Medulla oblongata (tissue), 1 donor: Measurements from ENCODE around the gene RASA4B.
A peak's percentile ranks its signal among the peaks of the same experiment; 100 is the strongest.
"Not testable (repeated sequence)": the region's sequence is repeated elsewhere in the genome, so short reads cannot be mapped to it uniquely, and the experiment has no call there.

Experiments used
- DNase-seq: peaks from one replicate; pipeline ENCODE4 v3.0.0-alpha.2; 2015; ENCODE audit errors: extremely low spot score

The RASA4B gene

GRCh38 chr7:102517550-102518147, at the start of gene RASA4B:
RASA4B (minus strand) TSS chr7:102517777; CDS start chr7:102517710, 67 bp downstream.
- DNase-seq, result peak; percentile 3

- not testable (repeated sequence) for DNase-seq
These were observed 33.3 kb upstream of the RASA4B start, which contains the start of gene SPDYE2 for GRCh38 chr7:102550808-102551422. SPDYE2 (plus strand) TSS chr7:102551226; CDS start chr7:102553256, 2,030 bp downstream.

- not testable (repeated sequence) for DNase-seq
These were observed 28.8 kb upstream of the RASA4B start for GRCh38 chr7:102546353-102546752.

- DNase-seq, result not testable (repeated sequence)
These were observed 27.7 kb upstream of the RASA4B start for GRCh38 chr7:102545288-102545687.

- DNase-seq, result not testable (repeated sequence)
These were observed 26.8 kb upstream of the RASA4B start for GRCh38 chr7:102544372-102544771.

- not testable (repeated sequence) for DNase-seq
These were observed 26.0 kb upstream of the RASA4B start, which contains the start of gene UPK3BL2 for GRCh38 chr7:102543596-102543995. UPK3BL2 (minus strand) TSS chr7:102543696; CDS start chr7:102543636, 60 bp downstream.

GRCh38 chr7:102542771-102543170, 25.2 kb upstream of the RASA4B start:
- not testable (repeated sequence) for DNase-seq

GRCh38 chr7:102542083-102542482, 24.5 kb upstream of the RASA4B start:
- DNase-seq, result not testable (repeated sequence)

GRCh38 chr7:102540604-102541003, 23.0 kb upstream of the RASA4B start:
- DNase-seq, result not testable (repeated sequence)

GRCh38 chr7:102535062-102535615, 17.6 kb upstream of the RASA4B start:
- peak; percentile 0 for DNase-seq

- DNase-seq, result not testable (repeated sequence)
These were observed 14.6 kb upstream of the RASA4B start for GRCh38 chr7:102532127-102532526.

- DNase-seq, result not testable (repeated sequence)
These were observed 14.0 kb upstream of the RASA4B start for GRCh38 chr7:102531583-102531982.

GRCh38 chr7:102527822-102528793, 10.5 kb upstream of the RASA4B start:
- not testable (repeated sequence) for DNase-seq

- DNase-seq, result not testable (repeated sequence)
These were observed 9.6 kb upstream of the RASA4B start for GRCh38 chr7:102527182-102527581.

- DNase-seq, result not testable (repeated sequence)
These were observed 7.2 kb upstream of the RASA4B start for GRCh38 chr7:102524803-102525202.

GRCh38 chr7:102520797-102521196, 3.2 kb upstream of the RASA4B start:
- not testable (repeated sequence) for DNase-seq

- DNase-seq, result not testable (repeated sequence)
These were observed 626 bp downstream of the RASA4B start for GRCh38 chr7:102516951-102517350.

- not testable (repeated sequence) for DNase-seq
These were observed 1.7 kb downstream of the RASA4B start for GRCh38 chr7:102515889-102516288.

GRCh38 chr7:102514881-102515721, 2.5 kb downstream of the RASA4B start:
- not testable (repeated sequence) for DNase-seq

- peak; percentile 98 for DNase-seq
These were observed 4.8 kb downstream of the RASA4B start for GRCh38 chr7:102512642-102513221.
